Measurements from ENCODE around the gene PPCDC. TPM values are rescaled to one million over a fixed set of nuclear protein-coding genes. Genes with fewer than 3 reads are reported as not detected.
"Not testable (repeated sequence)": the region's sequence is repeated elsewhere in the genome, so short reads cannot be mapped to it uniquely, and the experiment has no call there.

PPCDC gene
- polyA plus RNA-seq, 1 experiment, result 5.5 TPM

- H3K27me3 ChIP-seq (ENCODE audit: control insufficient read depth, insufficient read depth, low read length), result no peaks in the 10 kb centered on the region
- no peak overlapping the region for H3K27ac ChIP-seq (ENCODE audit: low read depth, low read length)
- no peak for DNase-seq (ENCODE audit: low read depth, low spot score)
- no peaks in the 10 kb centered on the region for H3K9me3 ChIP-seq (ENCODE audit: control insufficient read depth, insufficient read depth, low read length)
- TF ChIP-seq, protein P1, sequence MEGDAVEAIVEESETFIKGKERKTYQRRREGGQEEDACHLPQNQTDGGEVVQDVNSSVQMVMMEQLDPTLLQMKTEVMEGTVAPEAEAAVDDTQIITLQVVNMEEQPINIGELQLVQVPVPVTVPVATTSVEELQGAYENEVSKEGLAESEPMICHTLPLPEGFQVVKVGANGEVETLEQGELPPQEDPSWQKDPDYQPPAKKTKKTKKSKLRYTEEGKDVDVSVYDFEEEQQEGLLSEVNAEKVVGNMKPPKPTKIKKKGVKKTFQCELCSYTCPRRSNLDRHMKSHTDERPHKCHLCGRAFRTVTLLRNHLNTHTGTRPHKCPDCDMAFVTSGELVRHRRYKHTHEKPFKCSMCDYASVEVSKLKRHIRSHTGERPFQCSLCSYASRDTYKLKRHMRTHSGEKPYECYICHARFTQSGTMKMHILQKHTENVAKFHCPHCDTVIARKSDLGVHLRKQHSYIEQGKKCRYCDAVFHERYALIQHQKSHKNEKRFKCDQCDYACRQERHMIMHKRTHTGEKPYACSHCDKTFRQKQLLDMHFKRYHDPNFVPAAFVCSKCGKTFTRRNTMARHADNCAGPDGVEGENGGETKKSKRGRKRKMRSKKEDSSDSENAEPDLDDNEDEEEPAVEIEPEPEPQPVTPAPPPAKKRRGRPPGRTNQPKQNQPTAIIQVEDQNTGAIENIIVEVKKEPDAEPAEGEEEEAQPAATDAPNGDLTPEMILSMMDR (IDR thresholded peaks at IDR 0.05; ENCODE audit: low read depth, low read length), result no peak
- no peak overlapping the region for H3K4me3 ChIP-seq (ENCODE audit: low read depth, low read length)
- POLR2A ChIA-PET, result no interaction called here
- CTCF ChIA-PET, result no interaction called here
Observed at GRCh38 chr15:75089456-75090387, 66.3 kb downstream of the PPCDC start.

DNA sequence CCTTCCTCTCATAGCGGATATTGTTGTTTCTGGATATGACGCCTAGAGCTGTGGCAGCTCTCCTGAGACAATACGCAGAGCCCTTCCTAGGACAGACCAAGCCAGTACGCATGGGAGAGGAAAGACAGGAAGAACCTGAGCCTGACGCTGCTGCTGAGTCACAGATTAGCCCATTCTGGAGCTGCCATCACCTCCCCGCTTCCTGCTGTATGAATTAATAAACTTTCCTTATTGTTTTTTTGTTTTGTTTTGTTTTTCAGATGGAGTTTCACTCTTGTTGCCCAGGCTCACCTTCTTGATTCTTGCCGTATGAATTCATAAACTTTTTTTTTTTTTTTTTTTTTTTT lies 67.0 kb downstream of the PPCDC start:
- POLR2A ChIA-PET, result no interaction called here
- DNase-seq (ENCODE audit: low read depth, low spot score), result no peak
- Histone ChIP-seq H3K27ac (ENCODE audit: low read depth, low read length) (no peak overlapping the region), H3K9me3 (ENCODE audit: control insufficient read depth, insufficient read depth, low read length) (no peaks in the 10 kb centered on the region), H3K27me3 (ENCODE audit: control insufficient read depth, insufficient read depth, low read length) (no peaks in the 10 kb centered on the region), H3K4me3 (ENCODE audit: low read depth, low read length) (no peak overlapping the region)
- TF ChIP-seq, protein P1 (IDR thresholded peaks at IDR 0.05; ENCODE audit: low read depth, low read length), result no peak
- CTCF ChIA-PET, result interaction anchor here (0.7 kb wide), 1 partner anchor 65 kb away, joined by 4 read pairs; no protein-coding TSS in a partner anchor

DNA sequence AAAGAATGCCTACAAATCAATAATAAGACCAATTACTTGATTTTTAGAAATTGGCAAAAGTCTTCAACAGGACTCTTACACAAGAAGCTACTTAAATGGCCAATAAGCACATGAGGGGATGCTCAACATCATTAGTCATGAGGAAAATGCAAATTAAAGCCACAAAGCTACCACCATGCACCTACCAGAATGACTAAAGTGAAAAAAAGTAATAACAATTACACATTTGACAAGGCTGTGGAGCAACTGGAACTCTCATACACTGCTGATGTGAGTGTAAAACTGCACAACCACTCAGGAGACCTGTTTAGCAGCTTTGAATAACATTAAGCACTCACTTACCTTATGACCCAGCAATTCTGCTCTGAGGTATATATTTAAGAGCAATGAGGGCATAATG lies 68.4 kb downstream of the PPCDC start:
- H3K4me3 ChIP-seq (ENCODE audit: low read depth, low read length), result no peak overlapping the region
- DNase-seq (ENCODE audit: low read depth, low spot score), result no peak
- no peaks in the 10 kb centered on the region for H3K27me3 ChIP-seq (ENCODE audit: control insufficient read depth, insufficient read depth, low read length)
- ChIA-PET CTCF (no interaction called here), POLR2A (no interaction called here)
- H3K9me3 ChIP-seq (ENCODE audit: control insufficient read depth, insufficient read depth, low read length), result no peaks in the 10 kb centered on the region; the same call in 1 of the 2 replicates
- no peak overlapping the region for H3K27ac ChIP-seq (ENCODE audit: low read depth, low read length)
- TF ChIP-seq, protein P1 (IDR thresholded peaks at IDR 0.05; ENCODE audit: low read depth, low read length), result no peak

GRCh38 chr15:75094961-75095478 lies 71.6 kb downstream of the PPCDC start:
- H3K4me3 ChIP-seq (ENCODE audit: low read depth, low read length); POLR2A ChIA-PET; H3K27ac ChIP-seq (ENCODE audit: low read depth, low read length); CTCF ChIA-PET; DNase-seq (ENCODE audit: low read depth, low spot score); H3K9me3 ChIP-seq (ENCODE audit: control insufficient read depth, insufficient read depth, low read length); H3K27me3 ChIP-seq (ENCODE audit: control insufficient read depth, insufficient read depth, low read length): not testable (repeated sequence)

- DNase-seq (ENCODE audit: low read depth, low spot score), result no peak
- peaks cover 6% of the 10 kb centered on the region for H3K27me3 ChIP-seq (ENCODE audit: control insufficient read depth, insufficient read depth, low read length)
- H3K4me3 ChIP-seq (ENCODE audit: low read depth, low read length), result no peak overlapping the region
- no peaks in the 10 kb centered on the region; the same call in 1 of the 2 replicates for H3K9me3 ChIP-seq (ENCODE audit: control insufficient read depth, insufficient read depth, low read length)
- no peak overlapping the region for H3K27ac ChIP-seq (ENCODE audit: low read depth, low read length)
- TF ChIP-seq, protein P1 (IDR thresholded peaks at IDR 0.05; ENCODE audit: low read depth, low read length), result no peak
- ChIA-PET CTCF (no interaction called here), POLR2A (no interaction called here)
Observed at GRCh38 chr15:75095594-75095993, 72.2 kb downstream of the PPCDC start.

Measured in AG04450 (cell line).